ENCODE data around the gene PHACTR1. TPM values are rescaled to one million over a fixed set of nuclear protein-coding genes. Genes with fewer than 3 reads are reported as not detected.

The PHACTR1 gene
- total and polyA plus RNA-seq, 4 donors, result 0.31 to 1.5 (median 0.79) TPM

- Histone ChIP-seq H3K4me1 (ENCODE audit: control insufficient read depth in 4 of 4, insufficient read depth in 4 of 4, low read length in 3 of 4) (no peaks in the 10 kb centered on the region), H3K27ac (ENCODE audit: low read depth in 1 of 2, low read length in 2 of 2) (no peak overlapping the region), H3K36me3 (ENCODE audit: control insufficient read depth in 4 of 4, insufficient read depth in 3 of 4, low read depth in 1 of 4, low read length in 3 of 4) (no peaks in the 10 kb centered on the region), H3K9ac (ENCODE audit: low read depth in 1 of 2, low read length in 2 of 2) (no peak overlapping the region), H3K4me3 (ENCODE audit: low read depth in 1 of 3, low read length in 3 of 3) (no peak overlapping the region), H3K27me3 (ENCODE audit: control insufficient read depth in 4 of 4, insufficient read depth in 4 of 4, low read length in 3 of 4) (peaks cover 0 to 3% (median 0%) of the 10 kb centered on the region in 4 donors), H3K9me3 (ENCODE audit: control insufficient read depth in 4 of 4, low read length in 3 of 4) (no peaks in the 10 kb centered on the region)
- DNase-seq (ENCODE audit: low spot score), result no peak
- TF ChIP-seq HNF4G (IDR thresholded peaks at IDR 0.05) (no peak), GABPA (IDR thresholded peaks at IDR 0.05 in 1 of 2, conservative IDR thresholded peaks at IDR 0.05 in 1 of 2) (no peak), ZBTB33 (IDR thresholded peaks at IDR 0.05) (no peak), TAF1 (conservative IDR thresholded peaks at IDR 0.05) (no peak), NR2F2 (IDR thresholded peaks at IDR 0.05) (no peak), FOXA2 (IDR thresholded peaks at IDR 0.05) (no peak)
- 69% methylated on average over 4 of the region's 4 CpGs for WGBS
Observed at GRCh38 chr6:13152764-13153163, 436.2 kb downstream of the PHACTR1 start.

GRCh38 chr6:13156381-13156780 lies 439.8 kb downstream of the PHACTR1 start:
- no peak for TF ChIP-seq CTCF (IDR thresholded peaks at IDR 0.05; ENCODE audit: low read depth, low read length, missing input control)
- WGBS, result 89% methylated on average over 8 of the region's 8 CpGs
- Histone ChIP-seq H3K27me3 (ENCODE audit: control insufficient read depth in 4 of 4, insufficient read depth in 4 of 4, low read length in 3 of 4) (no peaks in the 10 kb centered on the region), H3K9me3 (ENCODE audit: control insufficient read depth in 4 of 4, low read length in 3 of 4) (no peaks in the 10 kb centered on the region), H3K9ac (ENCODE audit: low read depth in 1 of 2, low read length in 2 of 2) (no peak overlapping the region), H3K4me3 (ENCODE audit: low read depth in 1 of 3, low read length in 3 of 3) (no peak overlapping the region), H3K27ac (ENCODE audit: low read depth in 1 of 2, low read length in 2 of 2) (no peak overlapping the region), H3K36me3 (ENCODE audit: control insufficient read depth in 4 of 4, insufficient read depth in 3 of 4, low read depth in 1 of 4, low read length in 3 of 4) (no peaks in the 10 kb centered on the region), H3K4me1 (ENCODE audit: control insufficient read depth in 4 of 4, insufficient read depth in 4 of 4, low read length in 3 of 4) (no peaks in the 10 kb centered on the region)
- no peak for DNase-seq (ENCODE audit: low spot score)

DNA sequence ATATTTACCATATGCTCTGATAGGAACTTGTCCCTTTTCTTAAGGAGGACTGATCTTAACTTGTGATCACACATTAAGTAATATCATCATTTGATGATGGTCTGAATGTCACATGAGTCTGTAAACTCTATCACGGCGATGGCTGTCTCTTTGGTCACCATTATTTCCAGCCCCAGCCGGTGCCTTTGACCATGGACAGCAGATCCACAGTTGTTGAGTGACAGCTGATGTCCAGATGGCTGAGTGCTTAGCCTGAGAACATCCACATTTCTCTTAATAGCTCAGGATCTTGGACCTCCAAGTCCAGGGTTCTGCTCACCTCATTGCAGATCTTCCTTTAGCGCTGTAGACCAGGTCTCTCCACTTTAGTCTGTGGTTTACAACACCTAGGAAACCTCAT lies 440.7 kb downstream of the PHACTR1 start:
- Histone ChIP-seq H3K9ac (ENCODE audit: low read depth in 1 of 2, low read length in 2 of 2) (no peak overlapping the region), H3K27ac (ENCODE audit: low read depth in 1 of 2, low read length in 2 of 2) (no peak overlapping the region), H3K9me3 (ENCODE audit: control insufficient read depth in 4 of 4, low read length in 3 of 4) (no peaks in the 10 kb centered on the region), H3K4me1 (ENCODE audit: control insufficient read depth in 4 of 4, insufficient read depth in 4 of 4, low read length in 3 of 4) (no peaks in the 10 kb centered on the region), H3K27me3 (ENCODE audit: control insufficient read depth in 4 of 4, insufficient read depth in 4 of 4, low read length in 3 of 4) (no peaks in the 10 kb centered on the region), H3K4me3 (ENCODE audit: low read depth in 1 of 3, low read length in 3 of 3) (no peak overlapping the region), H3K36me3 (ENCODE audit: control insufficient read depth in 4 of 4, insufficient read depth in 3 of 4, low read depth in 1 of 4, low read length in 3 of 4) (no peaks in the 10 kb centered on the region)
- 90% methylated on average over 4 of the region's 4 CpGs for WGBS
- DNase-seq (ENCODE audit: low spot score), result no peak
- TF ChIP-seq HNF4G (IDR thresholded peaks at IDR 0.05), result no peak
- TF ChIP-seq JUND (IDR thresholded peaks at IDR 0.05), result no peak
- no peak for TF ChIP-seq CTCF (IDR thresholded peaks at IDR 0.05; ENCODE audit: low read depth, low read length, missing input control)
- TF ChIP-seq, protein P1, sequence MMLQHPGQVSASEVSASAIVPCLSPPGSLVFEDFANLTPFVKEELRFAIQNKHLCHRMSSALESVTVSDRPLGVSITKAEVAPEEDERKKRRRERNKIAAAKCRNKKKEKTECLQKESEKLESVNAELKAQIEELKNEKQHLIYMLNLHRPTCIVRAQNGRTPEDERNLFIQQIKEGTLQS (IDR thresholded peaks at IDR 0.05), result no peak
- no peak for TF ChIP-seq FOXA2 (IDR thresholded peaks at IDR 0.05)
- TF ChIP-seq RAD21 (IDR thresholded peaks at IDR 0.05), result no peak
- TF ChIP-seq GABPA (IDR thresholded peaks at IDR 0.05 in 1 of 2, conservative IDR thresholded peaks at IDR 0.05 in 1 of 2), result no peak
- TF ChIP-seq RXRA (IDR thresholded peaks at IDR 0.05), result no peak
- TF ChIP-seq EGR1 (IDR thresholded peaks at IDR 0.05; ENCODE audit: low read depth in 2 of 2), result no peak
- no peak for TF ChIP-seq FOXA1 (IDR thresholded peaks at IDR 0.05)
- no peak for TF ChIP-seq YY1 (IDR thresholded peaks at IDR 0.05)
- TF ChIP-seq NR2F2 (IDR thresholded peaks at IDR 0.05), result no peak
- TF ChIP-seq, protein P2, sequence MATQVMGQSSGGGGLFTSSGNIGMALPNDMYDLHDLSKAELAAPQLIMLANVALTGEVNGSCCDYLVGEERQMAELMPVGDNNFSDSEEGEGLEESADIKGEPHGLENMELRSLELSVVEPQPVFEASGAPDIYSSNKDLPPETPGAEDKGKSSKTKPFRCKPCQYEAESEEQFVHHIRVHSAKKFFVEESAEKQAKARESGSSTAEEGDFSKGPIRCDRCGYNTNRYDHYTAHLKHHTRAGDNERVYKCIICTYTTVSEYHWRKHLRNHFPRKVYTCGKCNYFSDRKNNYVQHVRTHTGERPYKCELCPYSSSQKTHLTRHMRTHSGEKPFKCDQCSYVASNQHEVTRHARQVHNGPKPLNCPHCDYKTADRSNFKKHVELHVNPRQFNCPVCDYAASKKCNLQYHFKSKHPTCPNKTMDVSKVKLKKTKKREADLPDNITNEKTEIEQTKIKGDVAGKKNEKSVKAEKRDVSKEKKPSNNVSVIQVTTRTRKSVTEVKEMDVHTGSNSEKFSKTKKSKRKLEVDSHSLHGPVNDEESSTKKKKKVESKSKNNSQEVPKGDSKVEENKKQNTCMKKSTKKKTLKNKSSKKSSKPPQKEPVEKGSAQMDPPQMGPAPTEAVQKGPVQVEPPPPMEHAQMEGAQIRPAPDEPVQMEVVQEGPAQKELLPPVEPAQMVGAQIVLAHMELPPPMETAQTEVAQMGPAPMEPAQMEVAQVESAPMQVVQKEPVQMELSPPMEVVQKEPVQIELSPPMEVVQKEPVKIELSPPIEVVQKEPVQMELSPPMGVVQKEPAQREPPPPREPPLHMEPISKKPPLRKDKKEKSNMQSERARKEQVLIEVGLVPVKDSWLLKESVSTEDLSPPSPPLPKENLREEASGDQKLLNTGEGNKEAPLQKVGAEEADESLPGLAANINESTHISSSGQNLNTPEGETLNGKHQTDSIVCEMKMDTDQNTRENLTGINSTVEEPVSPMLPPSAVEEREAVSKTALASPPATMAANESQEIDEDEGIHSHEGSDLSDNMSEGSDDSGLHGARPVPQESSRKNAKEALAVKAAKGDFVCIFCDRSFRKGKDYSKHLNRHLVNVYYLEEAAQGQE (IDR thresholded peaks at IDR 0.05), result no peak
- TF ChIP-seq TAF1 (conservative IDR thresholded peaks at IDR 0.05), result no peak
- TF ChIP-seq SP1 (IDR thresholded peaks at IDR 0.05), result no peak
- TF ChIP-seq ZBTB33 (IDR thresholded peaks at IDR 0.05), result no peak

All from liver (tissue), 9 donors.